NCI-H1694 (cell line): ENCODE results near the gene RAB19.
"Not testable (repeated sequence)": the region's sequence is repeated elsewhere in the genome, so short reads cannot be mapped to it uniquely, and the experiment has no call there.

ENCODE experiments used
- DNase-seq: peaks from one replicate; lab custom pipeline; 2025; lab: John Stamatoyannopoulos, UW

The RAB19 gene

GRCh38 chr7:140402178-140402835 lies 1.6 kb upstream of the RAB19 start:
- no peak for DNase-seq

GRCh38 chr7:140404565-140405065 lies 757 bp downstream of the RAB19 start:
- no peak for DNase-seq

- no peak for DNase-seq
Observed at GRCh38 chr7:140415361-140415760, 11.5 kb downstream of the RAB19 start.

GRCh38 chr7:140415816-140416215 lies 12.0 kb downstream of the RAB19 start:
- not testable (repeated sequence) for DNase-seq

- DNase-seq = no peak
Observed at GRCh38 chr7:140416560-140416959, 12.7 kb downstream of the RAB19 start.

GRCh38 chr7:140417456-140418155 lies 13.7 kb downstream of the RAB19 start:
- DNase-seq = peak; percentile 29

- not testable (repeated sequence) for DNase-seq
Observed at GRCh38 chr7:140418156-140418472, 14.3 kb downstream of the RAB19 start.

GRCh38 chr7:140418653-140419052 lies 14.8 kb downstream of the RAB19 start:
- DNase-seq = no peak

- no peak for DNase-seq
Observed at GRCh38 chr7:140421521-140421920, 17.7 kb downstream of the RAB19 start.

- no peak for DNase-seq
Observed at GRCh38 chr7:140423501-140423900, 19.6 kb downstream of the RAB19 start.

GRCh38 chr7:140425718-140426117 lies 21.9 kb downstream of the RAB19 start:
- DNase-seq = no peak

GRCh38 chr7:140426130-140426529 lies 22.3 kb downstream of the RAB19 start:
- DNase-seq = no peak

GRCh38 chr7:140433396-140433795 lies 29.5 kb downstream of the RAB19 start:
- DNase-seq = no peak

- DNase-seq = no peak
Observed at GRCh38 chr7:140435252-140435895, 31.5 kb downstream of the RAB19 start.

GRCh38 chr7:140439359-140439758 lies 35.5 kb downstream of the RAB19 start:
- DNase-seq = no peak

- no peak for DNase-seq
Observed at GRCh38 chr7:140440593-140440992, 36.7 kb downstream of the RAB19 start.

GRCh38 chr7:140441519-140441918 lies 37.7 kb downstream of the RAB19 start:
- no peak for DNase-seq

GRCh38 chr7:140446467-140446866 lies 42.6 kb downstream of the RAB19 start:
- no peak for DNase-seq

GRCh38 chr7:140447841-140448240 lies 44.0 kb downstream of the RAB19 start:
- DNase-seq = no peak

GRCh38 chr7:140448781-140449480 lies 45.1 kb downstream of the RAB19 start:
- no peak for DNase-seq

- DNase-seq = no peak
Observed at GRCh38 chr7:140451716-140452115, 47.9 kb downstream of the RAB19 start.

- DNase-seq = no peak
Observed at GRCh38 chr7:140453273-140453672, 49.4 kb downstream of the RAB19 start.
